Activated B cell treated with CpG ODN at 0.5 μM for 24 hours (primary cell): Measurements from ENCODE around the gene EGFR. TPM values are rescaled to one million over a fixed set of nuclear protein-coding genes. Genes with fewer than 3 reads are reported as not detected.

Source experiments
- ATAC-seq: fragments of 200-7000 bp; cut with Tn5 transposase; one replicate; pipeline ENCODE4 v1.10.0; 2021; ENCODE audit warnings: low read depth, mild to moderate bottlenecking, moderate library complexity
- CTCF ChIA-PET: fragments of 350-600 bp; sonication (Branson Sonifier 250); formaldehyde crosslinking; loops from one replicate; lab custom pipeline; 2021; ENCODE audit warnings: antibody characterized with exemption; lab: Charles Lee
- POLR2A ChIA-PET: fragments of 350-600 bp; sonication (Branson Sonifier 250); formaldehyde crosslinking; loops from one replicate; lab custom pipeline; 2021; ENCODE audit warnings: antibody characterized with exemption; lab: Charles Lee
- DNase-seq: peaks from one replicate; pipeline ENCODE4 v3.0.0; 2022
- H3K27ac Mint-ChIP-seq: one replicate; pipeline ENCODE4 v1.8.0; 2020; ENCODE audit warnings: mixed read lengths
- H3K27me3 Mint-ChIP-seq: one replicate; pipeline ENCODE4 v1.8.0; 2021; ENCODE audit warnings: mixed read lengths
- H3K36me3 Mint-ChIP-seq: one replicate; pipeline ENCODE4 v1.8.0; 2021; ENCODE audit warnings: low read depth, mixed read lengths
- H3K4me1 Mint-ChIP-seq: one replicate; pipeline ENCODE4 v1.8.0; 2021; ENCODE audit warnings: mixed read lengths
- H3K4me3 Mint-ChIP-seq: one replicate; pipeline ENCODE4 v1.8.0; 2020; ENCODE audit warnings: mild to moderate bottlenecking, mixed read lengths
- H3K9me3 Mint-ChIP-seq: one replicate; pipeline ENCODE4 v1.8.0; 2020; ENCODE audit warnings: mixed read lengths
- CTCF ChIP-seq: fragments of 200-600 bp; IDR thresholded peaks from one replicate; pipeline ENCODE4 v1.8.0; 2022; ENCODE audit warnings: antibody characterized with exemption, mild to moderate bottlenecking
- intact Hi-C: fragments of 100-400 bp; cut with micrococcal nuclease; formaldehyde crosslinking; loops from one replicate; pipeline ENCODE4 v1.15.1; 2024
- total RNA-seq: library from RNA; stranded (reverse); gene quantifications from 2 replicates; pipeline ENCODE4 v1.2.3, GENCODE V29; 2022

The EGFR gene
- total RNA-seq, 1 donor from 2014 or later = not detected

- Mint-ChIP-seq H3K4me3 (no peak overlapping the region), H3K4me1 (no peaks in the 10 kb centered on the region), H3K36me3 (no peaks in the 10 kb centered on the region), H3K27me3 (peaks cover 10% of the 10 kb centered on the region), H3K27ac (no peak overlapping the region), H3K9me3 (no peaks in the 10 kb centered on the region)
- intact Hi-C loops = no loop called here
- no peak for DNase-seq
- TF ChIP-seq CTCF = no peak
- POLR2A ChIA-PET = no interaction called here
- no peak for ATAC-seq
- CTCF ChIA-PET = no interaction called here
These were observed 99.6 kb downstream of the EGFR start for GRCh38 chr7:55118426-55118825.

- ChIA-PET CTCF (no interaction called here), POLR2A (no interaction called here)
- DNase-seq (no peak), ATAC-seq (no peak)
- Mint-ChIP-seq H3K9me3 (no peaks in the 10 kb centered on the region), H3K27ac (no peak overlapping the region), H3K27me3 (peaks cover 10% of the 10 kb centered on the region), H3K4me3 (no peak overlapping the region), H3K36me3 (no peaks in the 10 kb centered on the region), H3K4me1 (no peaks in the 10 kb centered on the region)
- intact Hi-C loops = no loop called here
- TF ChIP-seq CTCF = no peak
These were observed 100.8 kb downstream of the EGFR start for GRCh38 chr7:55119571-55119970.

- POLR2A ChIA-PET = no interaction called here
- no peak for TF ChIP-seq CTCF
- Mint-ChIP-seq H3K4me1 (no peaks in the 10 kb centered on the region), H3K27ac (no peak overlapping the region), H3K9me3 (no peaks in the 10 kb centered on the region), H3K36me3 (no peaks in the 10 kb centered on the region), H3K4me3 (no peak overlapping the region), H3K27me3 (peaks cover 8% of the 10 kb centered on the region)
- CTCF ChIA-PET = no interaction called here
- intact Hi-C loops = no loop called here
- DNase-seq (no peak), ATAC-seq (no peak)
These were observed 101.3 kb downstream of the EGFR start for GRCh38 chr7:55120074-55120473.

- H3K9me3 Mint-ChIP-seq = no peaks in the 10 kb centered on the region
- H3K27me3 Mint-ChIP-seq = peaks cover 8% of the 10 kb centered on the region
- TF ChIP-seq CTCF = no peak
- DNase-seq = no peak
- ChIA-PET POLR2A (no interaction called here), CTCF (no interaction called here)
- no peak overlapping the region for H3K4me3 Mint-ChIP-seq
- H3K27ac Mint-ChIP-seq = no peak overlapping the region
- no peak for ATAC-seq
- H3K4me1 Mint-ChIP-seq = no peaks in the 10 kb centered on the region
- no peaks in the 10 kb centered on the region for H3K36me3 Mint-ChIP-seq
- intact Hi-C loops = no loop called here
These were observed 101.8 kb downstream of the EGFR start for GRCh38 chr7:55120501-55121198.

- Mint-ChIP-seq H3K4me3 (no peak overlapping the region), H3K9me3 (no peaks in the 10 kb centered on the region), H3K36me3 (no peaks in the 10 kb centered on the region), H3K27me3 (peaks cover 13% of the 10 kb centered on the region), H3K4me1 (no peaks in the 10 kb centered on the region), H3K27ac (no peak overlapping the region)
- ATAC-seq (no peak), DNase-seq (no peak)
- CTCF ChIA-PET = no interaction called here
- no peak for TF ChIP-seq CTCF
- POLR2A ChIA-PET = no interaction called here
- intact Hi-C loops = no loop called here
These were observed 102.4 kb downstream of the EGFR start for GRCh38 chr7:55121249-55121648.
